ENCODE measurements around the gene PTPN7.
"Not testable (repeated sequence)": the region's sequence is repeated elsewhere in the genome, so short reads cannot be mapped to it uniquely, and the experiment has no call there.

PTPN7 gene

DNA sequence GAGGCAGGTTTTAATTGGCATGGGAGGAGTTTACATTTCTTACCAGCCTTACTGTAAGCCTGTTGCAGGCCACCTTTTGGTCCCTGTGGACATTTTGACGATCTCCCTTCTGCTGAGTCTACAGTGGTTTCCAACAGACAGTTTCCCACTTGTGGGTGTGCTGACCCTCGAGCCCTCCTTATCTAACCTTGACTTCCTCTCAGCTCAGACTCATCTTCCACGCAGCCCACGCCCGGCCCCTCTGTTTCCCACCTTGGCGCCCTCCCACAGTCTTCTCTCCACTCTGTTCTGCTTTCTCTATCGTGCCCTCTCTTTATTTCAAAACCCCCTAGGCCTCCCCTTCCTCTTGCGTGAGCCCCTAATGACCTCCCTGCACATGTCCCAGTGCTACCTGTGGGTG, 9.8 kb downstream of the PTPN7 start:
- DNase-seq = no peak

DNA sequence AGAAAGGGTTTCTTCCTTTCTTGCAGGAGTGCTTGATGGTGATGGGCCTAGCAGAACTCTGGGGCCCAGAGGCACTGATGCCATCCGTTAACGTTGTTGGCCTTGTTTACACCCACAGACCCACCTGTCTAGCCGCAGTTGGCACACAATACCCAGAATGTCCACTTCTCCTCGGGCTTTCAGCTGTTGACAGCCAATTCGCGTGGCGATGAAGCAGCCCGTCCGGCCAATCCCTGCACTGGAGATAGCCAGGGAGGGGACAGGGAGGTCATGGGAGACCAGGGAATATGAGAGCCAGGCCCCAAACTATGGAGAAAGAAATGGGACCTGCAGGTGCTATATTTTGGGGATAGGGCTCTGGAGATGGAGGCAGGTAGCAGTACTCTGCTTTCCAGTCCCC, 10.2 kb downstream of the PTPN7 start:
- DNase-seq = no peak

DNA sequence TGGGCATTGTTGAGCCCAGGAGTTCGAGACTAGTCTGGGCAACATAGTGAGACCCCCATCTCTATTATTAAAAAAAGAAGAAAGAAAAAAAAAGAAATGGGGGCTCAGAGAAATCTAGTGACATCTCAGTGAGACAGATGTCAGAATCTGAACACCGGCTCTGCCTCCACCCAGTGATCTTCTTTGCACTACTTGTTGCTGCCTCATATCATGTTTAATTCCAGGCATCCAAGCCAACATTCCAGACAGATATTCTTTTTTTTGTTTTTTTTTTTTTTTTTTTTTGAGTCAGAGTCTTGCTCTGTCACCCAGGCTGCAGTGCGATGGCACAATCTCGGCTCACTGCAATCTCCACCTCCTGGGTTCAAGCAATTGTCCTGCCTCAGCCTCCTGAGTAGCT, 10.8 kb downstream of the PTPN7 start:
- DNase-seq = no peak

DNA sequence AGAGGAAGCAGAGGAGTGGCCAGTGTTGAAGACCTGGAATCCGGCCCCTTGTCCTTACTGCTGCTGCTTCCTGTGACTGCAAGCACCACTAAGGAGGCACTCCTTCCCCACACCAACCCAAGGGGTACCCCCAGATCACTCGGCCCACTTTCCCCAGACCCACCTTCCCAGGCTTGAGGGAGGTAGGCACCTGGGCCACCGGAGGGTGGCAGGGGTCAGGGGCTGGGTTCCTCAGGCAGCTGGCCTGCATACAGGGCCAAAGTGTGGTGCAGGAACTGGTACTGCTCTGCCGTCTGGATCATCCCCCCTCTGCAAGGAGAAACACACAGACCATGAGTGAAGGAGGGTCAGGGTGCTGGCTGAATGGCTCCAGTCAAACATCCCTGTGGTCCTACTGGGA, 12.0 kb downstream of the PTPN7 start:
- DNase-seq = no peak

DNA sequence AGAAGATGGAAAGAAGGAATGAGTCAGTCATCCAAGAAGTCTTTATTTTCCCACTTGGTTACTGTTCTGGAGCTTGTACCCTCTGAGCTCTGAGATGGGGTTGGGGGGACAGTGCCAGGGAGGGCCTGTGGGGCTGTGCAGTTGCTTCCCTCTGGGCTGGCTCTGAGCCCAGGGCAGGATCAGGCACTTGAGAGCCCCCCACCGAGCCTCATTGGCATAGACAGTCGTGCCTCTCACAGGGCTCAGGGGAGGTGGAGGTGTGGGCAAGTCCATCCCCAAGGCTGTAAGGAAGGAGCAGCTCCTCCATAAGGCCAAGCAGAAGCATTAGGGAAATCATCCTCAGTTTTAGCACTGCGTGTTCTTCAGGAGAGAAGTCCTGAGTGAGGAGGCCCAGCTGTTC, 13.4 kb downstream of the PTPN7 start:
- no peak for DNase-seq

DNA sequence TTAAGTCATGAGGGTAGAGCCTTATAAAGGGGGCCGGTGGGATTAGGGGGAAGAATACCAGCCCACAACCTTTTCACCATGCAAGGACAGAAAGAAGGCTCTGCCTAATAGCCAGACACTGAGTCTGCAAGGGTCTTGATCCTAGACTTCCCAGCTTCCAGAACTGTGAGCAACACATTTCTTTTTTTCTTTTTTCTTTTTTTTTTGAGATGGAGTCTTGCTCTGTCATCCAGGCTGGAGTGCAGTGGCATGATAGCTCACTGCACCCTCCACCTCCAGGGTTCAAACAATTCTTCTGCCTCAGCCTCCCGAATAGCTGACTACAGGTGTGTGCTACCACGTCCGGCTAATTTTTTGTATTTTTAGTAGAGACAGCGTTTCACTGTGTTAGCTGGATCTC, 14.1 kb downstream of the PTPN7 start:
- no peak for DNase-seq

DNA sequence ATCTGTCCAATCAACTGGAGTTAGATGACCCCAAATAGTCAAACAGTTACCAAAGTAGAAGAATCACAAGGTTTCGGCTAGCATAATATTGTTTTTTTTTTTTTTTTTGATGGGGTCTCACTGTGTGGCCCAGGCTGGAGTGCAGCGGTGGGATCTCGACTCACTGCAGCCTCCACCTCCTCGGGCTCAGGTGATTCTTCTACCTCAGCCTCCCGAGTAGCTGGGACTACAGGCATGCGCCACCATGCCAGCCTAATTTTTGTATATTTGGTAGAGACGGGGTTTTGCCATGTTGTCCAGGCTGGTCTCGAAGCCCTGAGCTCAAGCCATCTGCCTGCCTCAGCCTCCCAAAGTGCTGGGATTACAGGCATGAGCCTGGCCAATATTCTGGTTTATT, 14.7 kb downstream of the PTPN7 start:
- DNase-seq = not testable (repeated sequence)

DNA sequence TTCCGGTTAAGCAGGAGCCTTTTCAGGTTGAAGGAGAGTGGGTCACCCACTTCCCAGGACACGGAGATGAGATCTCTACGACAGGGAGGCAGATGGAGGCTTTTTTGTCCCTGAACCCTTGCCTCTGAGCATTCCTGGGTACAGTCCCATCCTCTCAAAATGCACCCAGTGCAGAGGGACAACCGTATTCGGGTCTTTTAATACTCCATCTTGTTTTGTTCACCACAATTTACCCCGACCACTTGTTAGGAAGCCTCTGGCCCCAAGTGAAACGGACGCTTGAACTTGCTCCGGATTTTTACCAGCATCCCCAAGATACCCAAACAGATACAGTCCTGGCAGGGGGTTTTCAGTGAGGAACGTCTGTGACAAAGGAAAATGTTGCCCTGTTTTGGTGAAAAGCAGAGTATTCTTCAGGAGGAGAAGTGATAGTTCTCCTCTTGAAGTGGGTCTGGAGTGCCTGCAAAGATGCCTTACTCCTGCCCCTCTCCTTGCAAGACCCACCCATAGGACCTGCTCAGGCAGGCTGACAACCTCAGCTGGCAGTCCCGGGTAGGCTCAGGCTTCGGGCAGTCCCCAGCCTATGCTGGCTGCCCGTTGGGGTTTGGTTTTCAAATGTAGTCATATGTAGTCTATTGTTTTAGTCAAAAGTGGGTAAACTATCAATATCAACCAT, 15.2 kb downstream of the PTPN7 start:
- no peak for DNase-seq

DNA sequence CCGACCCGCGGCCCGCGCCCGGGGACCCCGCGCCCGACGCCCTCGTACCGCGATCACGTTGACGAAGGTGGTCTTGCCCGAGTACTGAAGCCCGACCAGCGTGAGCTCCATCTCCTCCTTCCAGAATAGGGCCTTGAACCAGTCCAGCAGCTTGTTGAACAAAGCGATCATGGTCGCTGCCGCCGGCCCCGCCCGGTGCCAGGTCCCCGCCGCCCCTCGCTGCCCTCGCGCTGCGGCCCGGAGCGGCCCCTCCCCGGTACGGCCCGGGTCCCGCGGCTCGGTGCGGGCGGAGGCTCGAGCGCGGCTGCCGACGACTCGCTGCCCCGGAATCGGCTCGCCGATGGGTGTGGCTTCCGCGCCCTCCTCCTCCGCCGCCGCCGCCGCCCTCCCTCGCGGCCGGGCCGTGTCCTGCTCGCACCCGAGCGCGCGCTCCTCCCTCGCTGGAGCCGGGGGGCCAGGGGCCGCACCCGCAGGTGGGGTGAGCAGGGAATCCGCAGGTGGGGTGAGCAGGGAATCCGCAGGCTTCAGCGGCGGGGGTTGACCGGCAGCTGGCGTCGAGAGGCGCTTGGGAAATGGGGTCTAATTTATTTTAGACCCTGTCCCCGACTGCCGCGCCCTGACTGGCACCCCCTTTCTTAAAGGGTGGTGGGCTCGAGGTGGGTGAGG, 15.9 kb downstream of the PTPN7 start, which contains the start of gene ARL8A:
Gene ARL8A, minus strand, starts transcription at position 336 of the 666 bp plus-strand sequence. Its CDS starts 165 bp downstream, at position 171.
- peak; percentile 40 to 64 for DNase-seq

DNA sequence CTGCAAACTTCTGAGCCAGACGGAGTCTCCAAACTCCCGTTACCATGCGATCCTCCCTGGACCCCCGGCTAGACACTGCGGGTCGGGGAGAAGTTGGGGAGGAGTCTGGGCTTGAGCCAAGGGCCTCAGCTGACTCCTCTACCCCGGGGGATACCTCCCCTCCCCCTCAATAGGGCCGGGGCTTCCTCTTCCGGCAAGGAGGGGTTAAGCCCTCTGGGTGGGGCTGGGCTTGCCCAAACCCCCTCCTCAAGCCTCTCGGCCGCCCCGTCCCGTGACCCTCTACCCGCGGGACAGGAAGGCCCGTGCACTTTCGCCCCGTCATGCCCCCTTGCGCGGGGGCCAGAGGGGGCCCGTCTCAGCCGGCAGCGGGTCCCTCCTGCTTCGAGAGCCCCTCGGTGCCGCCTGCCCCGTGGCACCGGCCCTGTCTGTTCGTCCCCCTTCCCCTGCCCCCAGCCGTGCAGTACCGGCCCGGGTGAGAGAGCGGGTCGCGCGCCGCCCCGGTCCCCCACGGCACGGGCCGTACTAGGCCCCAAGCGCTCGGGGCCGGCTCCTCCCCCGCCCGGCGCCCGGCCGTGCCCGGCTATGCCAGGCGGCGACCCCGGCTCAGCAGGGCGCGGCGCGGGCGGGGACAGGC, 16.5 kb downstream of the PTPN7 start:
- DNase-seq = peak; percentile 51 to 54

DNA sequence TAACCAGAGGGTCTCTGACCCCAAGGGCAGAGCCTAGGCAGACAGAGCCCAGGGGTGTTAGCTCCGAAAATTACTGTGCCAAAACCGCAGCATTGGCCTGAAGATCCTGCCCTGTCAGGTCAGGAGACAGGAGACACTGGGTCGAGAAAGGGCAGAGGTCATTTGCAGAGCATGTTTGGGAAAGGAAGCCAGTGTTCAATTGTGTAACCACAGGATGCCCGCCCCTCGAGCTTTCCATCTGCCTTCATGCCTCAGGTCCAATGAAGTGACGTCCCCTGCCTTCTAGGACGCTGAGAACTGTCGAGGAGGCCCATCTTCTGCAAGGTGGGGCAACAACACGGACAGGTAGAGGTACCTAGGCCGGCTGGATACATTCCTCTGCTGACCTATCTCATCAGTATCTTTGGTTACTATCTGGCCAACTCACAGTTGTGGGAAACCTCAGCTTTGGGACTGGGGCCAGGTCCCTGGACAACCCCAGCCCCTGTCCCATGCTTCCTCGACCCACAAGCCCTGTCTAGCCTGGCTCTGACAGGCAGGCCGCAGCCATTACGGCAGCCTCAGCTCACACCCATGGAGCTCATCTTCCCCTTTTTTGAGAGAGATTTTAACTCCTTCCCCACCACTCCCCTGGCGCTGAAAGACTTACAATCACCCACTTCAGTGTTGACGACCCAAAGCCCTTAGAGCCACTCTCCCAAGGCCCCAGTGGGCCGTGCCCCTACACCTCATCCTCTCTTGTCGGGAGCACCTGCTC, 17.2 kb downstream of the PTPN7 start:
- peak; percentile 75 to 77 for DNase-seq

DNA sequence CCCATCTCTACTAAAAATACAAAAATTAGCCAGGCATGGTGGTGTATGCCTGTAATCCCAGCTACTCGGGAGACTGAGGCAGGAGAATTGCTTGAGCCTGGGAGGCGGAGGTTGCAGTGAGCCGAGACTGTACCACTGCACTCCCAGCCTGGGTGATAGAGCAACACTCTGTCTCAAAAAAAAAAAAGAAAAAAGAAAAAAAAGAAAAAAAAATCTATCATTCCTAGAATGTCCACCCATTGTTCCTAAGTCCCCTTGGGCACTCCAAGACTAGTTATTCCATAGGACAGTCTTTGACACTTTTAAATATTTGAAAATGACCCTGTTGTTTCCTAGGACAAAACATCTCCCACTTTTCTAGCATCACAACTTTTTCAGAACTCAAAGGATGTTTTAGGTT, 18.9 kb downstream of the PTPN7 start:
- not testable (repeated sequence) for DNase-seq

DNA sequence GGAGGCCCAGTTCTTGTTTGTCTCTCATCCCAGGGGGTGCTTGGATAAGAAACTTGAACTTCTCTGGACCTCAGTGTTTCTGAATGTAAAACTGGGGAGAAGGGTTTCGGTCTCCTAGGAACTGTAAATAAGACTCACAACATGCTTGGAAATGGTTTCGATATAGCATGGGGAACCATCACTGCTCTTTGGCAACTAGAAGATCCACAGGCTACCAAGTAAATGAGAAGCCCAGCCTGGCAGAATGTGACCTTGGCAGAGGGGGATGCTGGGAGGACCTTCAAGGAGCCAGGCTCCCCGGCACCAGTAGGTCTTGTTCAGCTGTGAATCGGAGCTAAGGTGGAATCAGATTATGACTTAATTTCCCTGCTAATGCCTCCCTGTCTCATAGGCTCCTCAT, 19.6 kb downstream of the PTPN7 start:
- no peak for DNase-seq

DNA sequence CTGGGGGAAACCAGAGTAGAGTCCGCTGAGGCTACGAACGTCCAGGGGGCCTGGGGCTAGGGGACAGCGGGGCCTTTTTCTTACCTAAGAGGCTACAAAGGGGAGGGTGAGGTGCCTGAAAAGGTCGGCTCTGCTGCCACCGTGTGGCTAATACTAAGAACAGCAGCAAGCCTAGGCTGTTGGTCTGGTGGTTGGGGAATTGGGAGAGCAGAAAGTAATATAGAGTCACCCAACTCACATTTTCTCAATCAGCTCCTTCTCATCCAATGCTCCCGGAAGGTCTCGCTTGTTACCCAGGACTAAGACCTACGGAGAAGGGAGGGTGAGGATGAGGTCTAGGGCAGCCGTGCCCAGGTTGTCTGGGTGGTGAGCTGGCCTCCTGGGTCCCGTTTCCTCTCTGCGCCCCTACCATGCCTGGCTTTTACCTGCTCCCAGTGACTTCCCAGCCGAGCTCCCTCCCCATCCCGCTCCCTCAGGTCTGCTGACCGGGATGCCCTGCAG, 25.1 kb downstream of the PTPN7 start:
- DNase-seq = peak; percentile 59 to 71

DNA sequence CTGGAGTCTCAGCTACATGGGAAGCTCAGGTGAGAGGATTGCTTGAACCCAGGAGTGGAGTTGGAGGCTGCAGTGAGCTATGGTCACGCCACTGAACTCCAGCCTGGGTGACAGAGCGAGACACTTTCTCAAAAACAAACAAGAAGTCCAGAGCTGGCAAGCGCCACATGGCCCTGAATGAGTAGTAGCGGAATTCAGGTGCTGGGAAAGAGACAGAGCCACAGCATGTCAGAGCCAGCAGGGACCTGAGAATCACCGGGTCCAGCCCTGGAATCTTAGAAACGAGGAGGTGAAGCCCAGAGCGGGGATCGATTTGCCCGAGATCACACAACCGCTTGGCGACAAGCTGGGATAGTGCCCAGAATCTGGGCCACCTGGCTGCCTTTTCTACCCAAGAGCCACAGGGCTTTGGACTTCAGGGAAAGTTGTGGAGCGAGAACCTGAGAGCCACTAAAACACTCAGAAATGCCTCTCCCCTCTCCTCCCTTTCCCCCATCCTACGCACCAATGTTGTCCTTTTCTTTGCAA, 25.7 kb downstream of the PTPN7 start:
- DNase-seq = no peak

DNA sequence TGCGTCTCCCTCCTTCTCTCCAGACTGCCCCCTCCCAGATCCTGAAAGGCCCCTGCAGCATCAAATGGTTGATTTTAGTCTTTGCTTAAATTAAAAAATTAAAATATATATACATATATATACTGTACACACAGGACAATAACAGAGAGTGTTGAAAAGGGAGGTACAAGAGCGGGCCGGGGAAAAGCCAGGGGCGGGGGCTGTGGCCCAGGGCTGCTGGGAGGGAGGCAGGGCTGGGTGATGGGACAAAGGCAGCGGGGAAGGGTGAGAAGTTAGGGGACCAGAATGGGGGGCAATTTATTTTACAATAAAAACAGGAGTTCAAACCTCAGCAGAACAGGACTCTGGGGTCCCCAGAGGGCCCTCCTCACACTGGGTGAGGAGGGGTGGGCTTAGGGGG, 26.4 kb downstream of the PTPN7 start:
- DNase-seq = no peak

DNA sequence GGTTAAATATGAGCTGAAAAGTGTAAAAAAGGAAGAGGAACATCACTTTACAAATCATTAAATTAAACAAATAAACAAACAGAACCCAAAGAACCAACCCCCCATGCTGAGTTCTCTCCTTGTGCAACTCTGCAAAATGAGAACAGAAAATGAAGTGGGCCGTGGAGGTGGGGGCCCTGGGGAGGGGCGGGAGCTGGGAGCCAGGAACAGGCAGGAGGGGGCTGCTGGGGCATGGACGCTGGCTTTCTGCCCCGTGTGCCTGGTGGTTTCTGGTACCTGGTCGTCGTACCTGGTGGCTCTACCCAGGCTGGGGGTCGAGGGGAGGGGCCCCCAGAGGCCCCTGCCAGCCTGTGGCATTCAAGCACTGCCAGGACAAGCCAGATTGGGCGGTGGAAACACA, 26.9 kb downstream of the PTPN7 start:
- no peak for DNase-seq

DNA sequence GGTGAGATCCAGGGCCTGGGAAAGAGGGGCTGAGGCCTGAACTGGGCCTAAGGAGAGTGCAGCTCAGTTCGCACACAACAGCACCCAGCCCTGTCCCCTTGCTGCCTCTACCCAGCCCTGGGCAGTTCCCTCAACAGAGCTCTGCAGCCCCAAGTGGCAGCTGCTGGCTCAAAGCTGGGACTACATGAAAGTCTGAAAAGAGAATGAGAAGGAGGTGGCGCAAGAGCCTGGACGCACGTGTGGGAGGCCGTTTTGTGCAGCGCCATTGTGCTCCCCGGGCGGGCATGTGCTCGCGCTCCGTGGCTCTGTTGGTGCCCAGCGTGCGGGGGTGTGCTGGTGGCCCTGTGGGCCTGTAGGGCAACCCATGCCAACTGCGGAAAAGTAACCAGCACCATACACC, 27.4 kb downstream of the PTPN7 start:
- peak; percentile 65 to 72 for DNase-seq

DNA sequence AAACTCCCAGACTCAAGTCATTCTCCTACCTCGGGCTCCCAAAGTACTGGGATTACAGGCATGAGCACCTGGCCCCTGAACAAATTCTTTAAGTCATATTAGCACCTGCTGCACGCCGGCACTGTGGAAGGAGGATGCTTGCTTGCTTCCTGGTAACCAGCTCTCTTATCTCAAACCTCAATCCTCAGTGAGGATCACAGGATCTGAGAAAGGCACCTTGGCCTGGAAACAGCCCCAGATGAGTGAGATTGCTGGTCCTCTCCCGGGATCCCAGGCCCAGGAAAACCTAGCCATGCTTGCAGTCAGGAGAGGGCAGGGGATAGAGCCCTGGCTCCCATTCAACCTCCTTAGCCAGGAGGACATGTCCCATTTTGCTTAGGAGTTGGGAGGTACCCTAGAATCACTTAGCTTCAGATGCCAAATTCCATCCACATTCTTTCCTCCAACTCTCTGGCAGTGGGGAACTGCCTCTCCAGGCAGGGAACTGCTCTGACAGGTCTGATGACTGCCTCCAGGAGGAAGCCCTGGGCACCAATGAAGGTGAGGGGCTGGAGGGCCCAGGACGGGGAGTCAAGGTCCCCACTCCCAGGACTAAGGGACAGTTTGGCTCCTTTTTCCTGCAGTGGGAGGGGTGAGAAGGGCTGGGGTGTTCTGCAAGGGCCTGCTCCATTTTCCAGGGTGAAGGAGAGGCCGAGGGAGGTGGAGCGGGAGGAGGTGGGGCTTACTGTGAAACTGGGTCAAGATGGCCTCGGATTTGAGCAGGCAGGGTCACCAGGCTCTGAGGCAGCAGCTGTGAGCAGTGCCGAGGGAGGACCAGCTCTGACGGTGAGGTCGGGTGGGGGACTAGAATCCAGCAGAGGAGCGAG, 28.2 kb downstream of the PTPN7 start:
- no peak for DNase-seq

DNA sequence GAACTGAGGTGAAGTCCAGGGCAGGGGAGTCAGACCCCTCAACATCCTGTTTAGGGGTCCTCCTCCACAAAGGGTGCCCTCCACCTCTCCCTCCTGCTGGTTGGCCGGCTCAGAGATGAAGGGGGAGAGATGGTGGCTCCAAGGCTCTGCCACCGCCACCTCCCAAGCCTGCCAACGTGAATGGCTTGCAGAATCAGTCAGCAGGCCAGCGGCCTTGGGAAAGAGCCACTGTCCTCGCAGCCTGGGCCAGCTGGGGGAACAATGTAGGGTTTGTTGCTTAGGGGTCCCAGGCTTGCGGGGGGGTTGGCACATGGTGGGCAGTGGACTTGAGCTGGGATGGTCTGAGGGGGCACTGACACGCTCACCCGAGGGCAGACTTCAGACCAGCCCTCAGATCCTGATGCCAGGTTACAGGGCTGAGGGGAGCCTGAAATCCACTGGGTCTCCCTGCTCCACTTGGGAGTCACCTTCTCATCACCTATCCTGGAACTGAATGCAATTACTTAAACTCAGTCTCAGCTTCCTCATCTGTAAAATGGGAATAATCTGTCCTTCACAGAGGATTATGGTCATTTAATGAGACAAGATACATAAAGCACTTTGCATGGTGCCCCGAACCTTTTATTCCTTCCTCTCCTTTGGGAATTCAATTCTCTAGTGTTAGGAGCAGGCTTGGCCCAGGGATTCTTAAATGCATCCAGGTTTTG, 29.4 kb downstream of the PTPN7 start:
- no peak for DNase-seq

DNA sequence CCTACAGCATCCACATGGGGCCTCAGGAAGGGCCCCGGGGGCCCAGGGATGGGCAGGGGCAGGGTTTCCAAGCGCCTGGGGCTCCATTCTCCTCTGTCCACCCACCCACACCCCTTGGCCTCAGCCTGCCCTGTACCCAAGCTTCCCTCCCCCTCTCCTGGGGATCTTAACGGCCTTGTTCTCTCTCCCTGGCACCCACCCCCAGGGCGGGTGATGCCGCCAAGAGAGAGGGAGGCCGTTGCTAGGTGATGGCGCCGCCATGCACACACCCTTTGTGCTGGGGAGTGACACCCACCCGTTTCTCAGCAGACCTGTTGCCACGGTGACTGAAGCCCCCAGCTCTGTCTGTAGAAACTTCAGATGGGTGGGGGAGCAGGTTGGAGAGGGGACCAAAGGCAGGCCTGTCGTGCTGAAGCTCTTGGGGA, 30.1 kb downstream of the PTPN7 start:
- no peak for DNase-seq
